HG03159 (cell line): ENCODE measurements around the gene OR10A6.

Source experiments
- ATAC-seq: cut with Tn5 transposase; IDR thresholded peaks from one replicate; pipeline ENCODE4 v1.9.1; 2021; ENCODE audit warnings: mild to moderate bottlenecking, moderate library complexity; ENCODE audit not compliant: unreplicated experiment

OR10A6 gene

GRCh38 chr11:7910286-7910788 is 20.7 kb downstream of the OR10A6 start:
- no peak for ATAC-seq

GRCh38 chr11:7909585-7910285 is 21.3 kb downstream of the OR10A6 start:
- no peak for ATAC-seq

- ATAC-seq, result no peak
Measured at GRCh38 chr11:7907121-7907520, 23.9 kb downstream of the OR10A6 start.

GRCh38 chr11:7906481-7906880 is 24.6 kb downstream of the OR10A6 start:
- no peak for ATAC-seq

GRCh38 chr11:7905961-7906429 is 25.1 kb downstream of the OR10A6 start:
- ATAC-seq, result no peak

GRCh38 chr11:7905549-7905948 is 25.5 kb downstream of the OR10A6 start:
- no peak for ATAC-seq

- ATAC-seq, result no peak
Measured at GRCh38 chr11:7904917-7905316, 26.2 kb downstream of the OR10A6 start.

GRCh38 chr11:7903940-7904339 is 27.1 kb downstream of the OR10A6 start:
- ATAC-seq, result no peak

- no peak for ATAC-seq
Measured at GRCh38 chr11:7901319-7901854, 29.7 kb downstream of the OR10A6 start.

GRCh38 chr11:7900686-7901085 is 30.4 kb downstream of the OR10A6 start:
- no peak for ATAC-seq

- no peak for ATAC-seq
Measured at GRCh38 chr11:7899418-7899817, 31.6 kb downstream of the OR10A6 start.

GRCh38 chr11:7898666-7899283 is 32.3 kb downstream of the OR10A6 start:
- ATAC-seq, result no peak

GRCh38 chr11:7896009-7896785 is 34.9 kb downstream of the OR10A6 start:
- ATAC-seq, result no peak

GRCh38 chr11:7894251-7894650 is 36.8 kb downstream of the OR10A6 start:
- ATAC-seq, result no peak

- no peak for ATAC-seq
Measured at GRCh38 chr11:7893796-7894195, 37.3 kb downstream of the OR10A6 start.

GRCh38 chr11:7892840-7893254 is 38.2 kb downstream of the OR10A6 start:
- ATAC-seq, result peak; percentile 47

GRCh38 chr11:7892059-7892699 is 38.9 kb downstream of the OR10A6 start:
- ATAC-seq, result peak; percentile 71

GRCh38 chr11:7890417-7891172 is 40.5 kb downstream of the OR10A6 start:
- ATAC-seq, result peak; percentile 50

GRCh38 chr11:7889985-7890384 is 41.1 kb downstream of the OR10A6 start:
- peak; percentile 48 for ATAC-seq

GRCh38 chr11:7882860-7883259 is 48.2 kb downstream of the OR10A6 start:
- ATAC-seq, result no peak
